NCI-H2196 treated with DMSO at 0.1 percent for 48 hours (cell line): ENCODE measurements around the gene STX10.

Source experiments
- DNase-seq: peaks from one replicate; lab custom pipeline; 2025; ENCODE audit not compliant: unreplicated experiment; lab: John Stamatoyannopoulos, UW

STX10 gene

GRCh38 chr19:13146763-13147563 is 3.2 kb downstream of the STX10 start:
- DNase-seq, result no peak

GRCh38 chr19:13139633-13140311 is 10.4 kb downstream of the STX10 start:
- no peak for DNase-seq

DNA sequence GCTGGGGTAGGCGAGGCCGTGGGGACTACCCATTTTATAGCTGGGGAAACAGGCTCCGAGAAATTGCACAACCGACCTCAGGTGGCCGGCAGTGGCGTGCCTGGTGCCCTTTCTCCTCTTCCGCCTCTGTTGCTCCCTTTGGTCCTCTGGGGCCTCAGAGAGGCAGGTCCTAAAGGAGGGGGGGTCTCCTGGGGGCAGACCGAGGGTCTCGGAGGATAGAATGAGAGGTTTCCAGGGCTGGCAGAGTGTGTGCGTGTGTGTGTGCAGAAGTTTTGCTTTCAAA is 11.3 kb downstream of the STX10 start:
- DNase-seq, result no peak

GRCh38 chr19:13138171-13138915 is 11.8 kb downstream of the STX10 start:
- DNase-seq, result no peak

DNA sequence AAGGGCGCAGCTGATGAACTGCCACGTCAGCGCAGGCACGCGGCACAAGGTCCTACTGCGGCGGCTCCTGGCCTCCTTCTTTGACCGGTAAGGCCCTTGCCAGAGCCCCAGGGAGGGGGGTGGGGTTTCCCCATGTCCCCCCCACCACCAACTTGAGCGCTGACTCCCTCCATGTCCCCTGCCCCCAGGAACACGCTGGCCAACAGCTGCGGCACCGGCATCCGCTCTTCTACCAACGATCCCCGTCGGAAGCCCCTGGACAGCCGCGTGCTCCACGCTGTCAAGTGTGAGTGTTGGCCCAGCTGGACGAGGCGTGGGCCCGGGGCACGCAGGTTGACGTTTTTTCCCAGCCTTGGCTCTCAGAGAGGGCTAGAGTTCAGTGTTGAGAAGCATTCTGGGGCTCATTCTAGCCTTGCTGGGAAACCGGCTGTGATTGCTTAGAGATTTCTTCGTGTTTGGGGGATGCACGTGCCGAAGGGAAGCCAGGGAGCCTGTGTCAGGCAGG is 12.8 kb downstream of the STX10 start:
- no peak for DNase-seq

GRCh38 chr19:13135068-13136062 is 14.8 kb downstream of the STX10 start:
- no peak for DNase-seq

DNA sequence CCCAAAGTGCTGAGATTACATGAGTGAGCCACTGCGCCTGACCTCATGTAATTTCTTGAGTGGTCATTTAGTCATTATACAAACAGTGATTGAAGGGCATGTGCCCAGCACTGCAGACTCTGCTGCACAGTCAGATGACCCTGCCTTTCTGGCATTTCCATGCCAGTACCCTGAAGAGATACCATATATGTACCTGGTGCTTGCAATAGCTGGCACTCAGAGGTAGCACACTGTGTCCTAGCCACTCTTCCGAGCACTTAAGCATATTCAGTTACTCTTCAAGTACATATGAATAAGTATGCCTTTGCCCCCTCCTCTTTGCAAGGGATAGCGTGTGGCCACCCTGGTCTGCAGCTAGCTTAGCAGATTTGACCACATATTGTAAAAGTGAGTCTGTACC is 15.5 kb downstream of the STX10 start:
- no peak for DNase-seq

DNA sequence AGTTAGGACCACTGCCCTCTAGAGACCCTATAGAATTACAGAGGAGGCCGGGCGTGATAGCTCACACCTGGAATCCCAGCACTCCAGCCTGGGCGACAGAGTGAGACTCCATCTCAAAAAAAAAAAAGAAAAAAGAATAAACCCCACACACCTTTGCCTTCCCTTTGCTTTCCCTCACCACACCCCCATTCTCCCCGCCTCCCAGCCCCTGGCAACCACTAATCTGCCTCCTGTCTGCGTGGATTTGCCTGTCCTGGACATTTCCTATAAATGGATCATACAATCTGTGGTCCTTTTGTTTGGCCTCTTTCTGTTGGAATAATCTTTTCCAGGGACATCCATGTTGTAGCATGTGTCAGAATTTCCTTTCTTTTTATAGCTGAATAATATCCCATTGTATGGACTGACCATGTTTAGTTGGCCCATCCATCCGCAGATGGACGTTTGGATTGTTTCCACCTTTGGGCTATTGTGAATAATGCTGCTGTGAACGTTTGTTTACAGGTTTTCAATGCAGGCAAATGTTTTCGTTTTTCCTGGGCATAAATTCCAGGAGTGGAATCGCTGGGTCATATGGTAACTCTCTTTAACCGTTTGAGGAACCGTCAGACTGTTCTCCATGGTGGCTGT is 16.8 kb downstream of the STX10 start:
- no peak for DNase-seq

DNA sequence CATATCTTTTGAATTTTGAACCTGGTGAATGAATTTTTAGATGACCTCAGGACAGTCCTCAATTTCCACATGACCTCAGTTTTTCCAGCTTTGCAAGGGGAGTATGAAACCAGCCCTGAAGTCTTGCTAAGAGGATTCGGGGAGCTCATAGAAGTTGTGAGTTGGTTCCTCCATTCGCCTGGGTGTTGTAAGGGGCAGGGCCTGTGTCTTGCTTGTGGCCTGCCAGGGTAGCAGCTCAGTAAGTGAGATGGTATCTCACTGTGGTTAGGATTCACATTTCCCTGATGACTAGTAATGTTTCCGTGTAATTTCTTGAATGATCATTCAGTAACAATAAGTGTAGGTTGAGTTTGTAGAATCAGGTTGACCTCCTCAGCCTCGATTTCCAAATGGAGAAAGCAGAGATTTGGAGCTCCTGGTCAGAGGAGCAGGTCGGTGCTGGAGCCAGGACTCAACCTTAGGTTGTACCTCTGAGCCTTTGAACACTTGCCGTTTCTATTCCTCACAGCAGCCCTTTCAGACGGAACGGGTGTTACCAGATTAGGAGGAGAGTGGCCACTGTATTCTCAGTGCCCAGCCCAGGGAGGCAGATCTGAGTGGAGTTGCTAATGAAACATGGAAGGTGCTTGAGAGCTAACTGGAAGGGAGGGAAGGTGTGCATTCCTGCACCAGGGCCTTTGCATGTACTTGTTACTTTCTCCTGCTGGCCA is 17.5 kb downstream of the STX10 start:
- no peak for DNase-seq

DNA sequence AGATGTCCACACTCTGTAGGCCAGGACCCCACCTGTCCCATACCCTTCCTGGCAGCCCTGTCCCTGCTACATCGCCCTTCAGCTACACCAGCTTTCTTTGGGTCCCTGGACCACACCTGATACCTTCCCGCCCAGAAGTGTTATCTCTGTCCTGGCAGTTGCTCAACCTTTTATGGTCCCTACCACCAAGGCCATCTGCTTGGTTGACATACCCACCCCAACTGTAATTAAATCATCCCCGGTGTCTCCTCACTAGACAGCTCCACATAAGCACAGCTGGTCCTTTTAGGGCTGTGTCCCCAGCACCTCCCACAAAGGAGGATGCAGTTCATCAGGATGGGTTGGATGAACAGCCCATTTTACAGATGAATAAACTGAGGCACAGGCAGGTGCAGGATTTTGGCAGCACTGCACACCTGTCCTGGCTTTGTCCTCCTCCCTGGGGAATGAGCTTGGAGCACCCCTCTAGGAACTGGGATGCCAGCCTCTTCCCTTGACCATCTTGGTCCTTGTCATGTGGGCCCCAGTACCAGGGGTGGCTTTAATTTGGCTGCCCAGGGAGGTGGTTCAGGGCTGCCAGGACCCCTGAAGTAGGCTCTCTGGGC is 19.2 kb downstream of the STX10 start:
- no peak for DNase-seq

DNA sequence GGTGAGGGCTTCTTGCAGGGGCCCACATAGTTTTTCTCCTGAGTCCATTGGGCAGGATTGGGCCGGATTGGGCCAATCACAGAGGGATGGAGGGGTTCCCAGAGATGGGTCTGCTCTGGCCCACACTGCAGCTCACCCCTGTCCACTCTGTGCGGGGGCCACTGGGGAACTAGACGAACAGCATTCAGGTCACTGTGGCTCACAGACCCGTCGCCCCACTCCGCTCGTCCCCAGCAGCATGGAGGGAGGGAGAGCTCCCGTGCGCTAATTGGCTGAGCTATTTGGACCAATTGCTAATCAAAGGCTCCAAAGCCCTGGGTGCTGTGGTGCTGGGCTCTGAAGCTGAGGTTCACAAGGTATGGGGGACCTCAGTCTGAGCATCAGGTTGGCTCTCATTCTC is 20.8 kb downstream of the STX10 start:
- no peak for DNase-seq

DNA sequence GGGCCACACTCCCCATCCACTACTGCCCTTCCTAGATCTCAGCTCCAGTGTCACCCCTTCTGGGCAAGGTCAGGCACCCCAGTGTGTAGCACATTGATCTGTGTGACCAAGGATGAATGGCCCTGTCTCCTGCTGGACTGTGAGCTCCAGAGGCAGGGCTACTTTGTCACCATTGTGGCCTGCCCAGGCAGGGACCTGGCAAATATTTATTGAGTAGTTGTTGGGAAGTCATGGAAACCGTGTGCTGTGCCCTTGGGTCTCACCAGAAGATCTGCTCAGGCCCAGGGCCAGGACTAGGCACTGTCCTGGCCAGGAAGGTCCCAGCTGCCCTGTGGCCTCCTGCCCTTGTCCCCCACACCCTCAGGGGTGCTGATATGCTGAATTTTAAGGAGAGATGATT is 21.6 kb downstream of the STX10 start:
- DNase-seq, result no peak

DNA sequence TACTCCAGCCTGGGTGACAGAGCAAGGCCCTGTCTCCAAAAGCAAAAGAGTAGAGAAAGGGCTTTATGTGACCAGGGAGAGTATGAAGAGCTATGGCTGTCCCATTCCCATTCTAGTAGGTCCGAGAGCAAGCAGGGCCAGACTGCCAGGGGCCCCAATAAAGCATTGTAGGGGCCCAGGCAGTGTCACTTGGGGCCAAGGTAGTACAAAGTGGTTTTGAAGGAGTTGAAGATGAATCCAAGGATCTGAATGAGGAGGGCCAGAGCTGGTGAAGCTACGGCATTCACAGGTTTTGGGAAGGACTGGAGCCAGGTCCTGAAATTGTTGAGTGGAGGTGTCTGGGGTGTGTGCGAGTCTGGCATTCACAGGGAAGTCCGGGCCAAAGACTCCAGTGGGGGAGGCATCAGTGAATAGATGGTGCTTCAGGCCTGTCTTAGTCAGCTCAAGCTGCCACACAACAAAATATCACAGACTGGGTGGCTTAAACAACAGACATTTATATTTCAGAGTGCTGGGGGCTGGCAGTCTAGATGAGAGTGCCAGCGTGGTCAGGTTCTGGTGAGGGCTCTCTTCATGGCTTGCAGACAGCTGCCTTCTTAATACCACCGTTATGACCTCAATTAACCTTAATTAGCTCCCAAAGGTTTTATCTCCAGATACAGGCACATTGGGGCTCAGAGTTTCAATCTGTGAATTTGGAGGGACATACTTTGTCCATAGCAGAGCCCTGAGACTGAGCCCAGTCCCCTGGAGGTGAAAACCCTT is 22.2 kb downstream of the STX10 start:
- DNase-seq, result no peak

- DNase-seq, result no peak
Measured at GRCh38 chr19:13127051-13127450, 23.1 kb downstream of the STX10 start.

- DNase-seq, result no peak
Measured at GRCh38 chr19:13122980-13123957, 26.9 kb downstream of the STX10 start.

DNA sequence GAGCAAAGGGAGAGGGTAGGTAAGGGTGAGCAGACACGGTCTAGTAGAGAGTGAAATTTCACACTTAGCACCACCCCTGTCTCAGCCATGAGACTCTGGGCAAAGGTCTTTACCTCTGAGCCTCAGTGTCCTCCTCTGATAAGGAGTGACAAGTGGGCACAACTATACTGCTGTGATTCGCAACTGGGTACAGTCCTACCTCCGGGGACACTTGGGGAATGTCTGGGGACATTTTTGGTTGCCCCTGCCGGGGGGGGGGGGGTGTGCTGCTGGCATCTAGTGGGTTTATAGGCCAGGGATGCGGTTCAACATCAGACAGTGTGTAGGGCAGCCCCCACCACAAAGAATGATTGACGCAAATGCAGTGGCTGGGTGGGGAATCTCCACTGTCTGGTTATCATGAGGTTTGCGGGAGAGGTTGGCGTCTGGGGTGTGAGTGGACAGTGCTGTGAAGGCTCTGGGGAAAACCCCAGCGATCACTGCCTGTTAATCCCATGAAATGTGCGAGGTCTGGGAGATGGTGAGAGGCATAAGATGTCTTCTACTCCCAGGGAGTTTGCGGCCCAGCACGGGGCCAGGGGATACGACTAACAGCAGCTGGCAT is 27.8 kb downstream of the STX10 start:
- no peak for DNase-seq
